Astrocyte (in vitro differentiated cells and primary cell): ENCODE measurements around the gene LRRN4CL. TPM values are rescaled to one million over a fixed set of nuclear protein-coding genes. Genes with fewer than 3 reads are reported as not detected.
A peak's percentile ranks its signal among the peaks of the same experiment; 100 is the strongest.

ENCODE experiments used
- DNase-seq: peaks from one replicate; pipeline ENCODE4 v3.0.0-alpha.2; 2010; ENCODE audit warnings: low read depth
- FAIRE-seq: peaks from 2 replicates; lab custom pipeline; 2011; peaks lifted over from hg19 to GRCh38; lab: Jason Lieb, UNC
- H2AFZ ChIP-seq: 2 replicates; pipeline ENCODE4 v1.6.0; 2012; ENCODE audit warnings: low read depth, low read length, inconsistent platforms
- H3K27ac ChIP-seq: 2 replicates; pipeline ENCODE4 v1.5.1; 2011; ENCODE audit warnings: low read depth, low read length, inconsistent platforms
- H3K27me3 ChIP-seq: 2 replicates; pipeline ENCODE4 v1.6.0; 2011; ENCODE audit warnings: low read length, inconsistent platforms; ENCODE audit not compliant: insufficient read depth
- H3K36me3 ChIP-seq: 2 replicates; pipeline ENCODE4 v1.5.1; 2011; ENCODE audit warnings: low read length, inconsistent platforms; ENCODE audit not compliant: insufficient read depth
- H3K4me1 ChIP-seq: 2 replicates; pipeline ENCODE4 v1.5.1; 2011; ENCODE audit warnings: low read length, inconsistent platforms; ENCODE audit not compliant: insufficient read depth
- H3K4me2 ChIP-seq: 2 replicates; pipeline ENCODE4 v1.6.0; 2012; ENCODE audit warnings: low read length, inconsistent platforms
- H3K4me3 ChIP-seq: 2 replicates; pipeline ENCODE4 v1.5.1; 2011; ENCODE audit warnings: low read depth, mild to moderate bottlenecking, low read length, inconsistent platforms; ENCODE audit not compliant: insufficient read depth
- H3K79me2 ChIP-seq: 2 replicates; pipeline ENCODE4 v1.6.0; 2012; ENCODE audit warnings: mild to moderate bottlenecking, low read length, inconsistent platforms; ENCODE audit not compliant: insufficient read depth
- H3K9ac ChIP-seq: 2 replicates; pipeline ENCODE4 v1.6.0; 2012; ENCODE audit warnings: mild to moderate bottlenecking, low read length, inconsistent platforms
- H3K9me3 ChIP-seq: 2 replicates; pipeline ENCODE4 v1.5.1; 2012; ENCODE audit warnings: low read depth, mild to moderate bottlenecking, low read length, inconsistent platforms; ENCODE audit not compliant: insufficient read depth
- H4K20me1 ChIP-seq: 2 replicates; pipeline ENCODE4 v1.6.0; 2012; ENCODE audit warnings: low read length, inconsistent platforms; ENCODE audit not compliant: insufficient read depth
- H3K27ac Mint-ChIP-seq: one replicate; pipeline ENCODE4 v1.8.0; 2021; ENCODE audit warnings: mild to moderate bottlenecking, mixed read lengths; ENCODE audit not compliant: unreplicated experiment
- H3K27me3 Mint-ChIP-seq: one replicate; pipeline ENCODE4 v1.8.0; 2021; ENCODE audit warnings: low read depth, mixed read lengths; ENCODE audit not compliant: unreplicated experiment
- H3K36me3 Mint-ChIP-seq: one replicate; pipeline ENCODE4 v1.8.0; 2021; ENCODE audit warnings: low read depth, mixed read lengths; ENCODE audit not compliant: unreplicated experiment
- H3K4me1 Mint-ChIP-seq: one replicate; pipeline ENCODE4 v1.8.0; 2021; ENCODE audit warnings: low read depth, mixed read lengths; ENCODE audit not compliant: unreplicated experiment
- H3K4me3 Mint-ChIP-seq: one replicate; pipeline ENCODE4 v1.8.0; 2021; ENCODE audit warnings: mild to moderate bottlenecking, moderate library complexity, mixed read lengths; ENCODE audit not compliant: unreplicated experiment
- H3K9me3 Mint-ChIP-seq: one replicate; pipeline ENCODE4 v1.8.0; 2021; ENCODE audit warnings: mild to moderate bottlenecking, mixed read lengths; ENCODE audit not compliant: unreplicated experiment
- CTCF ChIP-seq: IDR thresholded peaks from 2 replicates; pipeline ENCODE4 v1.5.1; 2011; ENCODE audit warnings: low read depth, mild to moderate bottlenecking, inconsistent platforms, low read length, moderate library complexity; ENCODE audit not compliant: insufficient read depth
- EZH2 ChIP-seq: IDR thresholded peaks from 2 replicates; pipeline ENCODE4 v1.6.1; 2012; ENCODE audit warnings: mild to moderate bottlenecking, low read length, inconsistent platforms; ENCODE audit not compliant: insufficient read depth
- total RNA-seq: library from RNA; stranded (reverse); gene quantifications from 2 replicates; pipeline ENCODE4 v1.2.1, GENCODE V29; 2021

LRRN4CL gene
- total RNA-seq, 1 donor from 2014 or later, result 0.43 TPM

GRCh38 chr11:62648967-62649364 lies 40.4 kb downstream of the LRRN4CL start:
- FAIRE-seq, result no peak

DNA sequence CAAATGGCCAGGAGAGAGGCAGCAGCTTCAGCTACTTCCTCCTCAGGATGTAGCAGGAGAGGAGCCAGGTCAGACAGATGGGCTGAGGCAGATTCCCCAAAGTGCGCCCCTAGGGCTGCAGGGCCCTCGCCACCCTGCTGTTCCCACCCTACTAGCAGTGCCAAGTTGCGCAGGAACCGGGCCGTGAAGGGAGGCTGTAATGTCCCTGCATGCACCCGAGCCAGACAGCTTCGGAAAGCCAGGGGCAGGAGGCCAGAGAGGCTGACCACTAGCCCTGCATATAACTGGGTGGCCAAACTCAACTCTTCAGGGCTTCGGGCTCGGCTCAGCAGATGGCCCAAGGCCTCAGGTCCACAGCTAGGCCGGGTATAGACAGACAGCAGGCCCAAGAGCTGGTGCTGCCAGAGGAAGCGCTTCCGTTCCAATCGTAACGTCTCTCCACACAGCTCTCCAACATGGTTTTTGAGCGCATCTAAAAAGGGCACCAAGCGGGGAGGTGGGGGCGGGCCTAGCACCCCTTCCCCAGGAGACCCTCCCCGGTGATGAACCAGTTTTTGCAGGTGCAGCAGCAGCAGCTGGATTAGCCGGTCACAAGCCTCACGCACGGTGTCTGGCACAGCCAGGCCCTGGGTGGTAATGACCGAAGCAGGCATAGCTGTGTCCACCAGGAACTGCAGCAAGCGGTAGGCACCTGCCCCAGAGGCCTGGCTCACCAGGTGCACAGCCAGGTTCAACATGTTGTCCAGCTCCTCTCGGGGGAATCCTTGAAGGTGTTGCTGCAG lies 41.0 kb downstream of the LRRN4CL start:
- Histone ChIP-seq H3K27ac (no peak overlapping the region), H3K27me3 (no peaks in the 10 kb centered on the region), H3K4me3 (no peak overlapping the region), H3K4me1 (peaks cover 10% of the 10 kb centered on the region), H3K9ac (no peak overlapping the region), H3K9me3 (no peaks in the 10 kb centered on the region), H2AFZ (no peak overlapping the region), H3K4me2 (no peak overlapping the region), H4K20me1 (peaks cover 18% of the 10 kb centered on the region), H3K36me3 (peaks cover 15% of the 10 kb centered on the region), H3K79me2 (peaks cover 76% of the 10 kb centered on the region)
- H3K27me3 Mint-ChIP-seq, result no peaks in the 10 kb centered on the region
- H3K9me3 Mint-ChIP-seq, result no peaks in the 10 kb centered on the region
- no peaks in the 10 kb centered on the region for H3K36me3 Mint-ChIP-seq
- no peak for TF ChIP-seq CTCF
- no peak for TF ChIP-seq EZH2
- H3K27ac Mint-ChIP-seq, result no peak overlapping the region
- FAIRE-seq, result no peak
- H3K4me1 Mint-ChIP-seq, result peaks cover 7% of the 10 kb centered on the region
- no peak for DNase-seq
- H3K4me3 Mint-ChIP-seq, result no peak overlapping the region

More at GRCh38 chr11:62648967-62649364, 40.4 kb downstream of the LRRN4CL start:
- Histone ChIP-seq H3K36me3 (peaks cover 15% of the 10 kb centered on the region), H3K27ac (no peak overlapping the region), H3K27me3 (no peaks in the 10 kb centered on the region), H3K9me3 (no peaks in the 10 kb centered on the region), H3K9ac (no peak overlapping the region), H3K4me1 (peaks cover 10% of the 10 kb centered on the region), H3K4me3 (no peak overlapping the region), H3K4me2 (no peak overlapping the region), H3K79me2 (peaks cover 71% of the 10 kb centered on the region), H2AFZ (no peak overlapping the region), H4K20me1 (peaks cover 18% of the 10 kb centered on the region)
- TF ChIP-seq EZH2, result no peak
- TF ChIP-seq CTCF, result no peak
- no peak for DNase-seq
- H3K36me3 Mint-ChIP-seq, result no peaks in the 10 kb centered on the region
- no peaks in the 10 kb centered on the region for H3K27me3 Mint-ChIP-seq
- no peak overlapping the region for H3K4me3 Mint-ChIP-seq
- H3K4me1 Mint-ChIP-seq, result peaks cover 7% of the 10 kb centered on the region
- no peak overlapping the region for H3K27ac Mint-ChIP-seq
- no peaks in the 10 kb centered on the region for H3K9me3 Mint-ChIP-seq

DNA sequence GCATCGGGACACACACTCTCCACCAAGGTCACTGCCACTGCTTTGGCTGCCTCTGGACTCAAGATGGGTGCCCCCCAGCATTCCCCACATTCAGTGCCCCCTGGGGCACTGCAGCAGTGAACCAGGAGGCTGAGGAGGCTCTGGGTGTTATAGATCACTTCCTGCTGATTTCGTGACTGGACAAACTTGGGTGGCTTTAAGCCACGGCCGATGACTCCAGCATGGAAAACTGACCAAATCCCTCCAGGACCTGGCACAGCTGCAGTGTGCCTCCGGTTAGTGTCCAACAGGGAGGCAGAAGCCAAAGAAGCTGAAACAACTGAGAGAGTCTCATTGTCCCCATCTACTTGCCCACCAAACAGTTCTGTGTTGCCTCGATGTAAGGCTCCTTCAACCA lies 41.7 kb downstream of the LRRN4CL start:
- H3K4me2 ChIP-seq, result no peak overlapping the region
- no peak overlapping the region for H3K9ac ChIP-seq
- H3K4me1 ChIP-seq, result peaks cover 10% of the 10 kb centered on the region
- no peaks in the 10 kb centered on the region for H3K9me3 Mint-ChIP-seq
- H3K9me3 ChIP-seq, result no peaks in the 10 kb centered on the region
- FAIRE-seq (no peak), DNase-seq (no peak)
- H3K27me3 ChIP-seq, result no peaks in the 10 kb centered on the region
- H3K79me2 ChIP-seq, result peaks cover 77% of the 10 kb centered on the region
- H3K27me3 Mint-ChIP-seq, result no peaks in the 10 kb centered on the region
- H2AFZ ChIP-seq, result no peak overlapping the region
- H3K36me3 Mint-ChIP-seq, result no peaks in the 10 kb centered on the region
- H3K4me3 ChIP-seq, result no peak overlapping the region
- H3K36me3 ChIP-seq, result peaks cover 19% of the 10 kb centered on the region
- H3K27ac ChIP-seq, result no peak overlapping the region
- H3K27ac Mint-ChIP-seq, result no peak overlapping the region
- peak overlapping the region; percentile 60 for H3K4me3 Mint-ChIP-seq
- peaks cover 7% of the 10 kb centered on the region for H3K4me1 Mint-ChIP-seq
- peaks cover 22% of the 10 kb centered on the region for H4K20me1 ChIP-seq
- TF ChIP-seq EZH2 (no peak), CTCF (no peak)
